AG10803 (cell line): Measurements from ENCODE around the gene DGKQ.

Experiments used
- DNase-seq: peaks from one replicate; pipeline ENCODE4 v3.0.0; 2010; ENCODE audit warnings: low read depth
- H3K4me3 ChIP-seq: 2 replicates; pipeline ENCODE4 v1.5.1; 2011; ENCODE audit warnings: mild to moderate bottlenecking, low read length, control low read depth
- CTCF ChIP-seq: conservative IDR thresholded peaks from 2 replicates; pipeline ENCODE4 v1.5.1; 2011; ENCODE audit warnings: mild to moderate bottlenecking, low read length, control low read depth, inconsistent platforms

The DGKQ gene

GRCh38 chr4:964346-965025 is 8.9 kb downstream of the DGKQ start:
- no peak overlapping the region for H3K4me3 ChIP-seq
- DNase-seq: no peak
- no peak for TF ChIP-seq CTCF

DNA sequence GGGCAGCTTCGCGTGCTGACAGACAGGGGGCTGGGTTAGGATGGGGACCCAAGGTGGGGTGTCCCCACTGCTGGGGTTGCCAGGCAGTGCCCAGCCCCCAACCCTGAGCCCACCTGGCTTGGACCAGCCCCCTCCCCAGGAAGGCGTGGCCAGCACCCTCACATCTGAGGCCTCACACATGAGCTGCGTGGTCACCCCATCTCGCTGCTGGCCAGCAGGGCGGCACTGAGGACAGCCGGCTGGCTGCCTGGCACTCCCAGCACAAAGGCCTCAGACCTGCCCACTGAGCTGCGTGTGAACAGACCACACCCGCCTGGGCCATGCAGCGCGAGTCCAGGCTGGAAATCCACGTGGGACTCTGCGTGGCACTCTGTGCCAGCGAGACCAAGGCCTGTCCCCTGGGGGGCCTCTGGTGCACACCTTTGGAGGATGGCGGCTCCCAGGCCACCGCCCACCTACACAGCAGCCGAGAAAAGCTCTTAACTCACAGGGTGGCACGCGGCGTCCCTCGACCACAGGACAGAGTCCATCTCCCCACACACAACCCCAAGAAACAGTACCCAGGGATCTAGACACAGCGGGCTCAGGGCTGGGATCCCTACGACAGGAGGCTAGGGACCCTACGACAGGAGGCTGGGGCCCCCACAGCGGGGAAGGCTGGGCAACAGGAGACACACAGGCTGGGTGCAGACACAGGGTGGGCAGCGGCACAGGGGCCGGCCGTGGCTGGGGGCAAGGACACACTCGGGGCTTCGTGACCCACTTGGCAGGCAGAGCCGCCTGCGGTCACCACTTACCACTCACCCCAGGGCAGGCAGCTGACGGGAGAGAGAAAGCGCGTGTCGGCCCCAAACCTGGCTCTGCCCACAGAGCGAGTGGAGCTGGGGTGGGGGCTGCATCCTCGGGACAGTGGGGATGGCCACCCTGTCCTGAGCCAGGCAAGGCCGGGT is 9.8 kb downstream of the DGKQ start:
- DNase-seq: no peak
- TF ChIP-seq CTCF: no peak
- no peak overlapping the region for H3K4me3 ChIP-seq

- TF ChIP-seq CTCF: no peak
- H3K4me3 ChIP-seq: no peak overlapping the region
- no peak for DNase-seq
Observed at GRCh38 chr4:962231-963208, 10.8 kb downstream of the DGKQ start.

GRCh38 chr4:961351-962230 is 11.8 kb downstream of the DGKQ start:
- no peak for DNase-seq
- TF ChIP-seq CTCF: no peak
- no peak overlapping the region for H3K4me3 ChIP-seq

DNA sequence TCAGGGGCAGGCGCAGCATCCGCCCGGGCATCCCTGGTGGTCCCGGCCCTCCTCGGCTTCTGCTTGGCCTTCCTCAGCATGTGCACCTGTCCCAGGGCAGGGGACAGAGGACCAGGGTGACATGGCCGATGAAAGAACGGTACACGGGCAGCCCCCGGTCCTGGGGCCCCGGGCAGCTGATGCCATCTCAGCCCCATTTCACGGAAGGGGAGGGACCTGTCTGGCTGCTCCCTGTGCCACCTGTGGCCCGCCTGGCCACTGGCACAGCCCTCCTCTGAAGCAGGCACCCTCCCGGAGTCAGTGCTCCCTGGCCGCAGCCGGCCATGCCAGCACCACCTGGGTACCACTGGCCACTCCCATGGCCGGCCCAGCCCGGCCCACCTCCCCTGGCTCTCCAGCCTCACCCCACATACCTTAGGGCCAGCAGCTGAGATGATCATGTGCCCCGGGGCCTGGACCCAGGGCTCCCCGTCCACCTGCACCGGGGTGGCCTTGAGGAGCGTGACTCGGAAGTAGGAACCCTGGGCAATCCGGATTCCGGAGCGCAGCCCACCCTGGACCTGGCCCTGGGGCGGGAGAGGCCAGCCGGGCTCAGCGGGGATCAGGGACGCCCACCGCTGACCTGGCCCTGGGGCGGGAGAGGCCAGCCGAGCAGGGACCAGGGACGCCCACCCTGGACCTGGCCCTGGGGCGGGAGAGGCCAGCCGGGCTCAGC is 12.6 kb downstream of the DGKQ start:
- DNase-seq: no peak
- no peak for TF ChIP-seq CTCF

More for the DNA sequence above, 12.6 kb downstream of the DGKQ start:
- no peak overlapping the region for H3K4me3 ChIP-seq
